H9 (cell line): ENCODE results near the gene NLRP5. TPM values are rescaled to one million over a fixed set of nuclear protein-coding genes. Genes with fewer than 3 reads are reported as not detected.

ENCODE experiments used
- DNase-seq: peaks from one replicate; pipeline ENCODE4 v3.0.0-alpha.2; 2017
- H2AFZ ChIP-seq: one replicate; pipeline ENCODE4 v1.6.1; 2013; ENCODE audit warnings: mild to moderate bottlenecking, low read length, control low read depth, moderate library complexity
- H2AK5ac ChIP-seq: 2 replicates; pipeline ENCODE4 v1.6.1; 2013; ENCODE audit warnings: low read length, control low read depth, mixed read lengths; ENCODE audit not compliant: insufficient read length
- H2BK120ac ChIP-seq: one replicate; pipeline ENCODE4 v1.6.1; 2013; ENCODE audit warnings: low read depth, mild to moderate bottlenecking, low read length, control low read depth, inconsistent platforms; ENCODE audit not compliant: poor library complexity, severe bottlenecking
- H2BK12ac ChIP-seq: 2 replicates; pipeline ENCODE4 v1.6.1; 2013; ENCODE audit warnings: low read length, control low read depth, mixed read lengths, low read depth; ENCODE audit not compliant: insufficient read length
- H2BK15ac ChIP-seq: 2 replicates; pipeline ENCODE4 v1.6.1; 2013; ENCODE audit warnings: low read depth, low read length, control low read depth
- H2BK20ac ChIP-seq: one replicate; pipeline ENCODE4 v1.6.1; 2013; ENCODE audit warnings: low read depth, mild to moderate bottlenecking, low read length, control low read depth, inconsistent platforms; ENCODE audit not compliant: poor library complexity, severe bottlenecking
- H2BK5ac ChIP-seq: 2 replicates; pipeline ENCODE4 v1.6.1; 2013; ENCODE audit warnings: low read length, control low read depth, mixed read lengths; ENCODE audit not compliant: insufficient read length
- H3K14ac ChIP-seq: 2 replicates; pipeline ENCODE4 v1.6.1; 2013; ENCODE audit warnings: low read length, control low read depth; ENCODE audit not compliant: insufficient read depth
- H3K18ac ChIP-seq: 2 replicates; pipeline ENCODE4 v1.6.1; 2013; ENCODE audit warnings: low read depth, mild to moderate bottlenecking, mixed read lengths, low read length, control low read depth; ENCODE audit not compliant: insufficient read length
- H3K23ac ChIP-seq: 2 replicates; pipeline ENCODE4 v1.6.1; 2013; ENCODE audit warnings: low read length, control low read depth, mixed read lengths, low read depth; ENCODE audit not compliant: insufficient read length
- H3K23me2 ChIP-seq: 2 replicates; pipeline ENCODE4 v1.6.1; 2013; ENCODE audit warnings: low read depth, mild to moderate bottlenecking, mixed read lengths, low read length, control low read depth; ENCODE audit not compliant: insufficient read length, poor library complexity, severe bottlenecking
- H3K27ac ChIP-seq: 2 replicates; pipeline ENCODE4 v1.5.1; 2013; ENCODE audit warnings: low read length, control low read depth, mixed read lengths, low read depth; ENCODE audit not compliant: insufficient read length
- H3K27me3 ChIP-seq: 2 replicates; pipeline ENCODE4 v1.6.1; 2013; ENCODE audit warnings: low read length, control low read depth, inconsistent platforms; ENCODE audit not compliant: insufficient read depth
- H3K4ac ChIP-seq: 2 replicates; pipeline ENCODE4 v1.6.1; 2013; ENCODE audit warnings: low read depth, mild to moderate bottlenecking, control low read depth, inconsistent platforms, low read length, moderate library complexity
- H3K4me1 ChIP-seq: 2 replicates; pipeline ENCODE4 v1.6.1; 2013; ENCODE audit warnings: low read length, control low read depth, inconsistent platforms; ENCODE audit not compliant: insufficient read depth
- H3K4me2 ChIP-seq: 2 replicates; pipeline ENCODE4 v1.6.1; 2013; ENCODE audit warnings: low read length, control low read depth, mixed read lengths; ENCODE audit not compliant: insufficient read length, insufficient read depth
- H3K56ac ChIP-seq: 2 replicates; pipeline ENCODE4 v1.6.1; 2013; ENCODE audit warnings: low read depth, mild to moderate bottlenecking, mixed read lengths, low read length, control low read depth; ENCODE audit not compliant: insufficient read length
- H3K79me1 ChIP-seq: 2 replicates; pipeline ENCODE4 v1.6.1; 2013; ENCODE audit warnings: low read depth, mild to moderate bottlenecking, moderate library complexity, low read length, control low read depth, inconsistent platforms; ENCODE audit not compliant: insufficient read depth, poor library complexity, severe bottlenecking
- H3K79me2 ChIP-seq: 2 replicates; pipeline ENCODE4 v1.6.1; 2013; ENCODE audit warnings: low read length, control low read depth, inconsistent platforms; ENCODE audit not compliant: insufficient read depth
- H3K9ac ChIP-seq: 2 replicates; pipeline ENCODE4 v1.6.1; 2013; ENCODE audit warnings: low read length, control low read depth, mixed read lengths; ENCODE audit not compliant: insufficient read length; ENCODE audit errors: extremely low read depth
- H3K9me3 ChIP-seq: one replicate; pipeline ENCODE4 v1.6.1; 2013; ENCODE audit warnings: low read depth, low read length, inconsistent platforms; ENCODE audit not compliant: control insufficient read depth
- H3T11ph ChIP-seq: one replicate; pipeline ENCODE4 v1.6.1; 2013; ENCODE audit warnings: mild to moderate bottlenecking, low read length, control low read depth, inconsistent platforms
- H4K20me1 ChIP-seq: one replicate; pipeline ENCODE4 v1.6.1; 2013; ENCODE audit not compliant: control insufficient read depth, insufficient read length, insufficient read depth
- H4K5ac ChIP-seq: 2 replicates; pipeline ENCODE4 v1.6.1; 2013; ENCODE audit warnings: low read depth, mild to moderate bottlenecking, mixed read lengths, low read length, control low read depth; ENCODE audit not compliant: insufficient read length
- H4K8ac ChIP-seq: replicated peaks from 2 replicates; pipeline ENCODE4 v1.6.1; 2013; ENCODE audit warnings: low read length, control low read depth, mixed read lengths, low read depth; ENCODE audit not compliant: insufficient read length
- H4K91ac ChIP-seq: 2 replicates; pipeline ENCODE4 v1.6.1; 2013; ENCODE audit warnings: low read depth, mild to moderate bottlenecking, moderate library complexity, mixed read lengths, low read length, control low read depth; ENCODE audit not compliant: insufficient read length
- H3K27ac Mint-ChIP-seq, 3 experiments: 2 replicates in 2 of 3; 3 replicates in 1 of 3; pipeline ENCODE4 v1.8.0; 2020 to 2021; ENCODE audit warnings: mixed read lengths in 3 of 3, mild to moderate bottlenecking in 1 of 3, moderate library complexity in 1 of 3
- H3K27me3 Mint-ChIP-seq: 2 replicates; pipeline ENCODE4 v1.8.0; 2021; ENCODE audit warnings: low read depth, mild to moderate bottlenecking, moderate library complexity, mixed read lengths
- H3K36me3 Mint-ChIP-seq, 3 experiments: 2 replicates in 2 of 3; 3 replicates in 1 of 3; pipeline ENCODE4 v1.8.0; 2020 to 2021; ENCODE audit warnings: low read depth in 3 of 3, mixed read lengths in 3 of 3; ENCODE audit not compliant: insufficient read depth in 1 of 3
- H3K4me1 Mint-ChIP-seq, 2 experiments: 2 replicates each; pipeline ENCODE4 v1.8.0; 2020; ENCODE audit warnings: mixed read lengths in 2 of 2
- H3K4me3 Mint-ChIP-seq, 2 experiments: 2 replicates in 1 of 2; 3 replicates in 1 of 2; pipeline ENCODE4 v1.8.0; 2020 to 2021; ENCODE audit warnings: mild to moderate bottlenecking in 2 of 2, mixed read lengths in 2 of 2, moderate library complexity in 1 of 2
- H3K9me3 Mint-ChIP-seq, 2 experiments: 2 replicates in 1 of 2; 3 replicates in 1 of 2; pipeline ENCODE4 v1.8.0; 2020; ENCODE audit warnings: mild to moderate bottlenecking in 2 of 2, mixed read lengths in 2 of 2, moderate library complexity in 1 of 2
- CTCF ChIP-seq: fragments of 200-600 bp; sonication (generic); conservative IDR thresholded peaks from 3 replicates; pipeline ENCODE4 v1.8.0; 2021; ENCODE audit warnings: antibody characterized with exemption, mild to moderate bottlenecking
- WGBS: extraction: QIAGEN DNeasy Blood & Tissue Kit; methylation state at CpG from one replicate; pipeline ENCODE4 v1.1.7; 2013; ENCODE audit warnings: missing lambda C conversion rate, low lambda C conversion rate, mixed read lengths; ENCODE audit not compliant: insufficient read length; ENCODE audit errors: extremely low coverage; 5-methylcytosine and 5-hydroxymethylcytosine counted together
- total RNA-seq: library from RNA; stranded (reverse); gene quantifications from 2 replicates; pipeline ENCODE4 v1.2.1, GENCODE V29; 2021

Gene NLRP5
- total RNA-seq, 1 experiment from 2014 or later, result not detected

DNA sequence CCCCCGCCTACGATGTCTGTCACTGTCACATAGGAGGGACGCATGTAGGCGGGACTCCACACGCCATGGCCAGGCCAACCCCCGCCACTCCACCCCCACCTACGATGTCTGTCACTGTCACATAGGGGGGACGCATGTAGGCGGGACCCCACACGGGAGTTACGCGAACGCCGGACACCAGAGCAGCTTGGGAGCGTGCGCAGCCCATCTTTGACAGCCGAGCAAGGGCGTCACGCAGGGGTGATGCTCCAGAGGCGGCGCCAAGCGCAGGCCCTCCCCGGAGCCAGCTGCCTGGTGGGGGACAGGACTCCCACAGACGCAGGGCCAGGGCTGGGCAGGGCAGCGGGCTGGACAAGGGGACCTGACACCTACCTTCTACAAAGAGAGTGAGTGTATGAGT lies 114.5 kb downstream of the NLRP5 start:
- Histone ChIP-seq H2AK5ac (no peak overlapping the region), H3K79me1 (no peaks in the 10 kb centered on the region), H3K4me1 (no peaks in the 10 kb centered on the region), H3K4ac (no peak overlapping the region), H2BK15ac (no peak overlapping the region), H3K23me2 (no peaks in the 10 kb centered on the region), H3K9me3 (no peaks in the 10 kb centered on the region), H3K23ac (no peak overlapping the region), H3K27ac (no peak overlapping the region), H2BK12ac (no peak overlapping the region), H2BK120ac (no peak overlapping the region), H3K4me2 (no peak overlapping the region), H3K14ac (no peak overlapping the region), H2BK20ac (no peak overlapping the region), H3K56ac (no peak overlapping the region), H2AFZ (no peak overlapping the region), H3T11ph (no peak overlapping the region), H3K79me2 (peaks cover 11% of the 10 kb centered on the region; the same call in 1 of the 2 replicates), H2BK5ac (no peak overlapping the region), H4K5ac (no peak overlapping the region), H3K9ac (no peak overlapping the region), H4K91ac (no peak overlapping the region), H3K18ac (no peak overlapping the region), H4K8ac (no peak overlapping the region), H3K27me3 (no peaks in the 10 kb centered on the region), H4K20me1 (peaks cover 2% of the 10 kb centered on the region)
- H3K4me3 Mint-ChIP-seq, result no peak overlapping the region
- H3K4me1 Mint-ChIP-seq, result peaks cover 8 to 13% of the 10 kb centered on the region in 2 experiments
- H3K36me3 Mint-ChIP-seq, result peaks cover 18 to 34% (median 31%) of the 10 kb centered on the region in 3 experiments
- no peaks in the 10 kb centered on the region for H3K9me3 Mint-ChIP-seq
- no peak for DNase-seq
- no peak overlapping the region for H3K27ac Mint-ChIP-seq
- WGBS, result no CpG with 5 or more reads among the region's 25 CpGs
- no peak for TF ChIP-seq CTCF
- H3K27me3 Mint-ChIP-seq, result no peaks in the 10 kb centered on the region
